Testis (tissue), 3 donors: Measurements from ENCODE around the gene TRMU. TPM values are rescaled to one million over a fixed set of nuclear protein-coding genes. Genes with fewer than 3 reads are reported as not detected.
"Not testable (repeated sequence)": the region's sequence is repeated elsewhere in the genome, so short reads cannot be mapped to it uniquely, and the experiment has no call there.

ENCODE experiments used
- DNase-seq: peaks from one replicate; pipeline ENCODE4 v3.0.0-alpha.2; 2019
- H3K27ac ChIP-seq, 2 donors: fragments of 200-600 bp; sonication (generic); one replicate each; pipeline ENCODE4 v1.5.1; 2019
- H3K27me3 ChIP-seq: fragments of 200-600 bp; sonication (generic); one replicate; pipeline ENCODE4 v1.5.1; 2019
- H3K36me3 ChIP-seq: fragments of 200-600 bp; sonication (generic); one replicate; pipeline ENCODE4 v1.5.1; 2017; ENCODE audit warnings: low read depth; ENCODE audit errors: missing control alignments
- H3K4me1 ChIP-seq: fragments of 200-600 bp; sonication (generic); one replicate; pipeline ENCODE4 v1.5.1; 2019
- H3K4me3 ChIP-seq, 2 donors: fragments of 200-600 bp; sonication (generic); one replicate each; pipeline ENCODE4 v1.5.1; 2017 to 2019
- H3K9me3 ChIP-seq: fragments of 200-600 bp; sonication (generic); one replicate; pipeline ENCODE4 v1.5.1; 2017
- CTCF ChIP-seq, 3 experiments: fragments of 450-650 bp in 2 of 3; fragments of 200-600 bp in 1 of 3; sonication (generic) in 1 of 3; IDR thresholded peaks; one replicate each; pipeline ENCODE4 v1.5.1; 2016 to 2019; ENCODE audit warnings: antibody characterized with exemption in 3 of 3, mild to moderate bottlenecking in 2 of 3, moderate library complexity in 1 of 3
- POLR2A ChIP-seq: fragments of 450-650 bp; IDR thresholded peaks from one replicate; pipeline ENCODE4 v1.6.1; 2017; ENCODE audit warnings: antibody characterized with exemption, mild to moderate bottlenecking, moderate library complexity
- WGBS, 2 donors: methylation state at CpG; one replicate each; pipeline ENCODE4 v1.1.5; 2018; 5-methylcytosine and 5-hydroxymethylcytosine counted together
- intact Hi-C: fragments of 100-400 bp; cut with DNase I; formaldehyde crosslinking; loops from one replicate; pipeline ENCODE4 v1.15.1; 2023; ENCODE audit warnings: low total_unique reads
- polyA plus RNA-seq: library from polyadenylated mRNA; stranded (reverse); fragments of 350-450 nt; fragmentation: Illumina TruSeq; extraction: RNeasy Lipid Tissue Mini Kit (QIAGEN cat#74804); gene quantifications from one replicate; pipeline ENCODE4 v1.2.3, GENCODE V29; 2014; ENCODE audit warnings: low read depth, low replicate concordance; ENCODE audit not compliant: insufficient read depth
- total RNA-seq, 2 donors: library from RNA; depleted of rRNA; stranded (reverse); fragments of >200 nt; gene quantifications; one replicate each; pipeline ENCODE4 v1.2.3, GENCODE V29; 2016

The TRMU gene
- total and polyA plus RNA-seq, 3 donors from 2014 or later = 24.8 to 63.5 (median 57.3) TPM

GRCh38 chr22:46399251-46400024, 63.9 kb downstream of the TRMU start:
- H3K9me3 ChIP-seq = no peaks in the 10 kb centered on the region
- no peaks in the 10 kb centered on the region for H3K4me1 ChIP-seq
- no peak for TF ChIP-seq CTCF (IDR thresholded peaks at IDR 0.05)
- TF ChIP-seq POLR2A = no peak
- intact Hi-C loops = no loop called here
- H3K4me3 ChIP-seq = no peak overlapping the region
- no peaks in the 10 kb centered on the region for H3K27me3 ChIP-seq
- H3K27ac ChIP-seq = no peak overlapping the region
- no peaks in the 10 kb centered on the region for H3K36me3 ChIP-seq
- DNase-seq = no peak
- 88 to 91% methylated on average over 7 to 16 of the region's 16 CpGs for WGBS, 2 donors

- intact Hi-C loops = no loop called here
- WGBS, 2 donors = 80 to 92% methylated on average over 10 of the region's 10 CpGs
- Histone ChIP-seq H3K9me3 (no peaks in the 10 kb centered on the region), H3K4me3 (no peak overlapping the region), H3K27ac (no peak overlapping the region), H3K36me3 (no peaks in the 10 kb centered on the region), H3K4me1 (no peaks in the 10 kb centered on the region), H3K27me3 (no peaks in the 10 kb centered on the region)
- TF ChIP-seq POLR2A (no peak), CTCF (IDR thresholded peaks at IDR 0.05) (no peak)
- no peak for DNase-seq
These were observed 65.9 kb downstream of the TRMU start for GRCh38 chr22:46401370-46401769.

- H3K36me3 ChIP-seq = no peaks in the 10 kb centered on the region
- no peaks in the 10 kb centered on the region for H3K4me1 ChIP-seq
- DNase-seq = no peak
- 83 to 86% methylated on average over 2 of the region's 2 CpGs for WGBS, 2 donors
- TF ChIP-seq CTCF (IDR thresholded peaks at IDR 0.05) = no peak
- TF ChIP-seq POLR2A = no peak
- H3K27ac ChIP-seq = no peak overlapping the region
- H3K27me3 ChIP-seq = no peaks in the 10 kb centered on the region
- no peak overlapping the region for H3K4me3 ChIP-seq
- intact Hi-C loops = no loop called here
- H3K9me3 ChIP-seq = no peaks in the 10 kb centered on the region
These were observed 67.0 kb downstream of the TRMU start for GRCh38 chr22:46402505-46402904.

- H3K4me3 ChIP-seq, H3K27me3 ChIP-seq, H3K4me1 ChIP-seq, H3K9me3 ChIP-seq, DNase-seq, H3K36me3 ChIP-seq, H3K27ac ChIP-seq, intact Hi-C loops: not testable (repeated sequence)
- 90 to 92% methylated on average over 7 of the region's 7 CpGs for WGBS, 2 donors
These were observed 68.4 kb downstream of the TRMU start for GRCh38 chr22:46403880-46404279.

GRCh38 chr22:46405901-46406300, 70.4 kb downstream of the TRMU start:
- intact Hi-C loops = no loop called here
- 78 to 89% methylated on average over 3 to 4 of the region's 4 CpGs for WGBS, 2 donors
- Histone ChIP-seq H3K27ac (no peak overlapping the region), H3K4me3 (no peak overlapping the region), H3K27me3 (no peaks in the 10 kb centered on the region), H3K36me3 (no peaks in the 10 kb centered on the region), H3K4me1 (no peaks in the 10 kb centered on the region), H3K9me3 (no peaks in the 10 kb centered on the region)
- DNase-seq = no peak
- TF ChIP-seq POLR2A (no peak), CTCF (IDR thresholded peaks at IDR 0.05) (no peak)
